ES-I3 (cell line): Measurements from ENCODE around the gene DCK.
"Not testable (repeated sequence)": the region's sequence is repeated elsewhere in the genome, so short reads cannot be mapped to it uniquely, and the experiment has no call there.

Source experiments
- H3K36me3 ChIP-seq: 2 replicates; pipeline ENCODE4 v1.6.1; 2013; ENCODE audit warnings: mild to moderate bottlenecking, low read length, control low read depth, moderate library complexity; ENCODE audit not compliant: insufficient read depth
- H3K4me1 ChIP-seq: 2 replicates; pipeline ENCODE4 v1.6.1; 2013; ENCODE audit warnings: mild to moderate bottlenecking, control low read depth, low read length; ENCODE audit not compliant: insufficient read depth
- H3K9ac ChIP-seq: 2 replicates; pipeline ENCODE4 v1.6.1; 2013; ENCODE audit warnings: low read depth, mild to moderate bottlenecking, low read length, moderate library complexity
- H3K9me3 ChIP-seq: 2 replicates; pipeline ENCODE4 v1.6.1; 2013; ENCODE audit warnings: mild to moderate bottlenecking, low read length, moderate library complexity; ENCODE audit not compliant: control insufficient read depth, insufficient read depth

The DCK gene

GRCh38 chr4:71009890-71010588 is 16.6 kb downstream of the DCK start:
- Histone ChIP-seq H3K9me3 (no peaks in the 10 kb centered on the region), H3K4me1 (peaks cover 14% of the 10 kb centered on the region), H3K9ac (no peak overlapping the region), H3K36me3 (no peaks in the 10 kb centered on the region)

- Histone ChIP-seq H3K9ac (no peak overlapping the region), H3K9me3 (no peaks in the 10 kb centered on the region), H3K36me3 (no peaks in the 10 kb centered on the region), H3K4me1 (peaks cover 13% of the 10 kb centered on the region; the same call in 1 of the 2 replicates)
These were observed 18.0 kb downstream of the DCK start for GRCh38 chr4:71011451-71011850.

GRCh38 chr4:71017391-71017790 is 23.9 kb downstream of the DCK start:
- H3K9ac ChIP-seq, H3K36me3 ChIP-seq, H3K9me3 ChIP-seq, H3K4me1 ChIP-seq: not testable (repeated sequence)

- Histone ChIP-seq H3K36me3 (no peaks in the 10 kb centered on the region; the same call in 1 of the 2 replicates), H3K9me3 (no peaks in the 10 kb centered on the region), H3K9ac (no peak overlapping the region), H3K4me1 (no peaks in the 10 kb centered on the region)
These were observed 27.2 kb downstream of the DCK start for GRCh38 chr4:71020611-71021010.

GRCh38 chr4:71025654-71026053 is 32.2 kb downstream of the DCK start:
- H3K9me3 ChIP-seq: no peaks in the 10 kb centered on the region
- no peak overlapping the region for H3K9ac ChIP-seq
- no peaks in the 10 kb centered on the region; the same call in 1 of the 2 replicates for H3K36me3 ChIP-seq
- H3K4me1 ChIP-seq: peaks cover 4% of the 10 kb centered on the region; the same call in 1 of the 2 replicates

- H3K9ac ChIP-seq: no peak overlapping the region
- H3K4me1 ChIP-seq: peaks cover 4% of the 10 kb centered on the region; the same call in 1 of the 2 replicates
- H3K36me3 ChIP-seq: no peaks in the 10 kb centered on the region; the same call in 1 of the 2 replicates
- no peaks in the 10 kb centered on the region for H3K9me3 ChIP-seq
These were observed 32.6 kb downstream of the DCK start for GRCh38 chr4:71026086-71026485.

GRCh38 chr4:71027611-71028010 is 34.2 kb downstream of the DCK start:
- Histone ChIP-seq H3K9ac (no peak overlapping the region), H3K9me3 (no peaks in the 10 kb centered on the region), H3K4me1 (peaks cover 4% of the 10 kb centered on the region; the same call in 1 of the 2 replicates), H3K36me3 (no peaks in the 10 kb centered on the region; the same call in 1 of the 2 replicates)

GRCh38 chr4:71029504-71029903 is 36.1 kb downstream of the DCK start:
- Histone ChIP-seq H3K4me1 (peaks cover 4% of the 10 kb centered on the region; the same call in 1 of the 2 replicates), H3K36me3 (no peaks in the 10 kb centered on the region), H3K9me3 (no peaks in the 10 kb centered on the region), H3K9ac (no peak overlapping the region)

GRCh38 chr4:71032106-71032505 is 38.7 kb downstream of the DCK start:
- H3K9me3 ChIP-seq, H3K4me1 ChIP-seq, H3K9ac ChIP-seq, H3K36me3 ChIP-seq: not testable (repeated sequence)

- Histone ChIP-seq H3K9me3 (peaks cover 7% of the 10 kb centered on the region; the same call in 1 of the 2 replicates), H3K9ac (no peak overlapping the region), H3K4me1 (no peaks in the 10 kb centered on the region), H3K36me3 (no peaks in the 10 kb centered on the region)
These were observed 51.8 kb downstream of the DCK start for GRCh38 chr4:71045256-71045655.

GRCh38 chr4:71049395-71049794 is 55.9 kb downstream of the DCK start:
- H3K36me3 ChIP-seq: no peaks in the 10 kb centered on the region
- no peak overlapping the region for H3K9ac ChIP-seq
- H3K4me1 ChIP-seq: no peaks in the 10 kb centered on the region

GRCh38 chr4:71050809-71051208 is 57.4 kb downstream of the DCK start:
- Histone ChIP-seq H3K9me3 (peaks cover 7% of the 10 kb centered on the region; the same call in 1 of the 2 replicates), H3K36me3 (no peaks in the 10 kb centered on the region), H3K9ac (no peak overlapping the region), H3K4me1 (no peaks in the 10 kb centered on the region)

More at GRCh38 chr4:71049395-71049794, 55.9 kb downstream of the DCK start:
- H3K9me3 ChIP-seq: peaks cover 7% of the 10 kb centered on the region; the same call in 1 of the 2 replicates

GRCh38 chr4:71052034-71052433 is 58.6 kb downstream of the DCK start:
- Histone ChIP-seq H3K36me3 (no peaks in the 10 kb centered on the region), H3K4me1 (no peaks in the 10 kb centered on the region), H3K9me3 (0 out of 2 replicates have a peak, but pooled peaks cover 4% of the 10 kb centered on the region), H3K9ac (no peak overlapping the region)

- Histone ChIP-seq H3K9ac (no peak overlapping the region), H3K36me3 (no peaks in the 10 kb centered on the region), H3K9me3 (0 out of 2 replicates have a peak, but pooled peaks cover 1% of the 10 kb centered on the region), H3K4me1 (no peaks in the 10 kb centered on the region)
These were observed 59.3 kb downstream of the DCK start for GRCh38 chr4:71052716-71053115.

- not testable (repeated sequence) for H3K4me1 ChIP-seq, H3K9ac ChIP-seq, H3K36me3 ChIP-seq, H3K9me3 ChIP-seq
These were observed 60.2 kb downstream of the DCK start for GRCh38 chr4:71053613-71054012.
